Glutamatergic neuron (in vitro differentiated cells): Measurements from ENCODE around the gene PLEKHO1. TPM values are rescaled to one million over a fixed set of nuclear protein-coding genes. Genes with fewer than 3 reads are reported as not detected.

Source experiments
- DNase-seq: peaks from one replicate; pipeline ENCODE4 v3.0.0; 2022
- H3K27ac Mint-ChIP-seq: one replicate; pipeline ENCODE4 v1.8.0; 2020; ENCODE audit warnings: mild to moderate bottlenecking, mixed read lengths, inconsistent platforms; ENCODE audit not compliant: unreplicated experiment
- H3K27me3 Mint-ChIP-seq: one replicate; pipeline ENCODE4 v1.8.0; 2020; ENCODE audit warnings: mild to moderate bottlenecking, moderate library complexity, mixed read lengths, inconsistent platforms; ENCODE audit not compliant: unreplicated experiment
- H3K36me3 Mint-ChIP-seq: one replicate; pipeline ENCODE4 v1.8.0; 2020; ENCODE audit warnings: mild to moderate bottlenecking, mixed read lengths, inconsistent platforms; ENCODE audit not compliant: unreplicated experiment
- H3K4me1 Mint-ChIP-seq: one replicate; pipeline ENCODE4 v1.8.0; 2020; ENCODE audit warnings: mild to moderate bottlenecking, low read depth, mixed read lengths, inconsistent platforms; ENCODE audit not compliant: unreplicated experiment
- H3K4me3 Mint-ChIP-seq: one replicate; pipeline ENCODE4 v1.8.0; 2020; ENCODE audit warnings: mild to moderate bottlenecking, mixed read lengths, inconsistent platforms; ENCODE audit not compliant: unreplicated experiment
- H3K9me3 Mint-ChIP-seq: one replicate; pipeline ENCODE4 v1.8.0; 2020; ENCODE audit warnings: mild to moderate bottlenecking, moderate library complexity, mixed read lengths, inconsistent platforms; ENCODE audit not compliant: unreplicated experiment
- CTCF ChIP-seq: fragments of 200-600 bp; sonication (generic); IDR thresholded peaks from one replicate; pipeline ENCODE4 v1.5.0; 2021; ENCODE audit not compliant: partially characterized antibody, unreplicated experiment
- total RNA-seq: library from RNA; stranded (reverse); fragmentation: NEBNext Ultra II Directional; extraction: Animal tissue kit (Norgen Biotek cat#: 25700); gene quantifications from one replicate; pipeline ENCODE4 v1.2.1, GENCODE V29; 2021; ENCODE audit not compliant: unreplicated experiment

PLEKHO1 gene
- total RNA-seq, 1 donor from 2014 or later = 142 TPM

- no peak overlapping the region for H3K27ac Mint-ChIP-seq
- H3K36me3 Mint-ChIP-seq = peaks cover 4% of the 10 kb centered on the region
- H3K9me3 Mint-ChIP-seq = no peaks in the 10 kb centered on the region
- peaks cover 1% of the 10 kb centered on the region for H3K4me1 Mint-ChIP-seq
- no peak overlapping the region for H3K4me3 Mint-ChIP-seq
- TF ChIP-seq CTCF = peak; percentile 66
- no peaks in the 10 kb centered on the region for H3K27me3 Mint-ChIP-seq
- no peak for DNase-seq
Measured at GRCh38 chr1:150186789-150187559, 37.3 kb downstream of the PLEKHO1 start.

- TF ChIP-seq CTCF = peak; percentile 32
- Mint-ChIP-seq H3K9me3 (no peaks in the 10 kb centered on the region), H3K27ac (no peak overlapping the region), H3K4me1 (peaks cover 1% of the 10 kb centered on the region), H3K27me3 (no peaks in the 10 kb centered on the region), H3K4me3 (no peak overlapping the region), H3K36me3 (peaks cover 4% of the 10 kb centered on the region)
- DNase-seq = no peak
Measured at GRCh38 chr1:150187560-150187931, 37.8 kb downstream of the PLEKHO1 start.

- Mint-ChIP-seq H3K36me3 (peaks cover 4% of the 10 kb centered on the region), H3K27me3 (no peaks in the 10 kb centered on the region), H3K4me1 (no peaks in the 10 kb centered on the region), H3K27ac (no peak overlapping the region), H3K9me3 (peaks cover 8% of the 10 kb centered on the region), H3K4me3 (no peak overlapping the region)
- no peak for TF ChIP-seq CTCF
- no peak for DNase-seq
Measured at GRCh38 chr1:150192012-150192411, 42.3 kb downstream of the PLEKHO1 start.

GRCh38 chr1:150194381-150195031 is 44.8 kb downstream of the PLEKHO1 start:
- DNase-seq = no peak
- TF ChIP-seq CTCF = no peak
- H3K4me1 Mint-ChIP-seq = no peaks in the 10 kb centered on the region
- no peaks in the 10 kb centered on the region for H3K27me3 Mint-ChIP-seq
- peaks cover 4% of the 10 kb centered on the region for H3K36me3 Mint-ChIP-seq
- H3K4me3 Mint-ChIP-seq = no peak overlapping the region
- H3K9me3 Mint-ChIP-seq = peaks cover 8% of the 10 kb centered on the region
- H3K27ac Mint-ChIP-seq = no peak overlapping the region

- Mint-ChIP-seq H3K4me1 (no peaks in the 10 kb centered on the region), H3K9me3 (peaks cover 8% of the 10 kb centered on the region), H3K4me3 (no peak overlapping the region), H3K27ac (no peak overlapping the region), H3K36me3 (no peaks in the 10 kb centered on the region), H3K27me3 (no peaks in the 10 kb centered on the region)
- DNase-seq = no peak
- TF ChIP-seq CTCF = no peak
Measured at GRCh38 chr1:150196417-150196816, 46.7 kb downstream of the PLEKHO1 start.
